ENCODE measurements around the gene PANK4. TPM values are rescaled to one million over a fixed set of nuclear protein-coding genes. Genes with fewer than 3 reads are reported as not detected.
A peak's percentile ranks its signal among the peaks of the same experiment; 100 is the strongest.
"Not testable (repeated sequence)": the region's sequence is repeated elsewhere in the genome, so short reads cannot be mapped to it uniquely, and the experiment has no call there.

The PANK4 gene
- total RNA-seq, 1 experiment from 2014 or later, result 20.5 TPM

DNA sequence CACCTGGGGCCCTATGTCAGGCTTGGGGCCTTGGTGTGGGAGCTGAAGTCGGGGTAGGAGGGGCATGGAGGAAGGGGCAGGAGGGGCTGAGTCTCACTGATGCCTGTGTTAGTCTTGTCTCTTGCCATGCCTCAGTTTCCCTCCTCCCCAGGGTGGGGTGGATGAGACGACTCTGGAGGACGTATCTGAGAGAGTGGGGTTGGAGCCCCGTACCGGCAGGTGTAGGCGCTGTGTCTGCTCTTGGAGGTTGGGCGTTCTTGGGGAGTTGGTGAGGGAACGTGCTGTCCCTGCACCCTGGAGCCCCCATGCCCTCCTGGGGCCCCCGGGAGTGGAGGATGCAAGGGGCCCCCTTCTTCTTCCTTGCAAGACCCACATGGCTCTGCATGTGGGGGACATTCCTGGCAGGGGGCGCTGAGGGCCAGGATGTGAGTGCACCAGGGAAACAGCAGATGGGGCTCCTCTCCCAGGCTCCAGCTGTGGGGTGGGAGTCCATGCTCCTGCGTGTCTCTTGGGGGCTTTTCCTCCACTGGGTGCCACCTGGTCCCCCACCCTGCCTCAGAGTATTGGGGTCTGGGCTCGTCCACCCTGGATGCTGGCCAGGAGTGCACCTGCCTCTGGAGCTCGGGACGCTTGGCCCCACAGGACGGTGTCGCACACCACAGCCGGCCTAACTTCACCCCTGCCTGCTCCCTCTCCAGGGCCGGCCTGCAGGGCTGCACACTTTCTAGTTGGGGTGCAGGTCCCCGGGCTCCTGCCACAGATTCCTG, 28.4 kb upstream of the PANK4 start:
- TF ChIP-seq, protein P1, sequence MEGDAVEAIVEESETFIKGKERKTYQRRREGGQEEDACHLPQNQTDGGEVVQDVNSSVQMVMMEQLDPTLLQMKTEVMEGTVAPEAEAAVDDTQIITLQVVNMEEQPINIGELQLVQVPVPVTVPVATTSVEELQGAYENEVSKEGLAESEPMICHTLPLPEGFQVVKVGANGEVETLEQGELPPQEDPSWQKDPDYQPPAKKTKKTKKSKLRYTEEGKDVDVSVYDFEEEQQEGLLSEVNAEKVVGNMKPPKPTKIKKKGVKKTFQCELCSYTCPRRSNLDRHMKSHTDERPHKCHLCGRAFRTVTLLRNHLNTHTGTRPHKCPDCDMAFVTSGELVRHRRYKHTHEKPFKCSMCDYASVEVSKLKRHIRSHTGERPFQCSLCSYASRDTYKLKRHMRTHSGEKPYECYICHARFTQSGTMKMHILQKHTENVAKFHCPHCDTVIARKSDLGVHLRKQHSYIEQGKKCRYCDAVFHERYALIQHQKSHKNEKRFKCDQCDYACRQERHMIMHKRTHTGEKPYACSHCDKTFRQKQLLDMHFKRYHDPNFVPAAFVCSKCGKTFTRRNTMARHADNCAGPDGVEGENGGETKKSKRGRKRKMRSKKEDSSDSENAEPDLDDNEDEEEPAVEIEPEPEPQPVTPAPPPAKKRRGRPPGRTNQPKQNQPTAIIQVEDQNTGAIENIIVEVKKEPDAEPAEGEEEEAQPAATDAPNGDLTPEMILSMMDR (conservative IDR thresholded peaks at IDR 0.05), result peak; percentile 33; the same call in 1 of the 2 replicates
- no peak for TF ChIP-seq EZH2 (IDR thresholded peaks at IDR 0.05; ENCODE audit: low read depth)
- DNase-seq, result no peak
- CTCF ChIA-PET, result no interaction called here
- POLR2A ChIA-PET (ENCODE audit: unreplicated experiment), result no interaction called here
- intact Hi-C loops (cut with micrococcal nuclease; ENCODE audit: unreplicated experiment), result no loop called here
- H4K20me1 ChIP-seq (ENCODE audit: insufficient read depth), result no peaks in the 10 kb centered on the region
- BruUV-seq (replicated peaks), result no TSS peak
- no peak overlapping the region for H2AFZ ChIP-seq
- H3K4me1 ChIP-seq (replicated peaks; ENCODE audit: insufficient read depth), result no peaks in the 10 kb centered on the region
- H3K4me2 ChIP-seq, result no peak overlapping the region
- H3F3A ChIP-seq (ENCODE audit: insufficient read depth, low read depth), result no peaks in the 10 kb centered on the region
- H3K27ac ChIP-seq, result no peak overlapping the region
- no peak overlapping the region for H3K4me3 ChIP-seq
- no peaks in the 10 kb centered on the region for H3K36me3 ChIP-seq (ENCODE audit: low read depth)
- H3K9me3 ChIP-seq (ENCODE audit: insufficient read depth, low read depth), result no peaks in the 10 kb centered on the region
- H3K79me2 ChIP-seq (ENCODE audit: low read depth), result no peaks in the 10 kb centered on the region
- no peaks in the 10 kb centered on the region; the same call in 1 of the 2 replicates for H3K27me3 ChIP-seq (ENCODE audit: insufficient read depth, low read depth)
- H3K9me2 ChIP-seq (ENCODE audit: insufficient read depth), result no peaks in the 10 kb centered on the region

DNA sequence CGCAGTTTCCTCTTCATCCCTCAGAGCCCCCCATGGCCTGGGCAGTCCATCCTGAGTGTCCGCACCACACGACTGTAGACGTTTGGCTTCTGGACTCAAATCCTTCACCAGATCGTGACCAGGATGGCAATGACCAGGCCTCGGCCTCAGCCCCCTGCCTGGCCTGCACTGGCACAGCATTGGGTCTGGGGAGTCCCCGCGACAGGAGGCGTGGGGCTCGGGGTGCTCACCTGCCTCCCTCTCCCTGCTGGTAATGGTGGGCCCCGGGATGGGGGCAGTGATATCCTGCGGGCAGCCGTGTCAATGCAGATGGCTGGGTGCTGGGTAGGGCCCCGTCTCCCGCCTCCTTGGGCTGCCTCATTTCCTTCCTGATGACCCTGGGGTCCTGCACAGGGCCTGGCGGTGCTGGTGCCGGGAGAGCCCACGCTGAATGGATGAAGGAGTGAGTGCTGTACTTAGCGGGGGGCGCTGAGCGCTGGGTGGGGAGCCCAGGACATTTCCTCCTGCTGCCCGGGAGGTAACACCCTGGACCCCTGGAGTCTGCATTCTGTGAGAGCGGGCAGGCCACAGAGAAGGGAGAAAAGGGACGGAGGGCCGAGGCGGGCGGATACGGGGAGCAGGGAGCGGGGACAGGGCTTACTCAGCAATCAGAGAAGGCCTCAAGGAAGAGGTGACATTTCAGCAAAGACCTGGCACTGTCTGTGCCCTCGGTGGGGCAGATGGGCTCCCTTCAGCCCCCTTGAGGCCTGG, 27.6 kb upstream of the PANK4 start:
- Histone ChIP-seq H3K79me2 (ENCODE audit: low read depth) (no peaks in the 10 kb centered on the region), H3K27ac (no peak overlapping the region), H3K9me3 (ENCODE audit: insufficient read depth, low read depth) (no peaks in the 10 kb centered on the region), H2AFZ (no peak overlapping the region), H3K4me3 (no peak overlapping the region), H3K4me2 (no peak overlapping the region), H3K9me2 (ENCODE audit: insufficient read depth) (no peaks in the 10 kb centered on the region), H3K27me3 (ENCODE audit: insufficient read depth, low read depth) (no peaks in the 10 kb centered on the region; the same call in 1 of the 2 replicates), H3K4me1 (replicated peaks; ENCODE audit: insufficient read depth) (0 out of 2 replicates have a peak, but pooled peaks cover 3% of the 10 kb centered on the region), H3F3A (ENCODE audit: insufficient read depth, low read depth) (no peaks in the 10 kb centered on the region), H4K20me1 (ENCODE audit: insufficient read depth) (no peaks in the 10 kb centered on the region), H3K36me3 (ENCODE audit: low read depth) (no peaks in the 10 kb centered on the region)
- TF ChIP-seq, protein P1 (conservative IDR thresholded peaks at IDR 0.05), result no peak
- TF ChIP-seq EZH2 (IDR thresholded peaks at IDR 0.05; ENCODE audit: low read depth), result no peak
- ChIA-PET CTCF (no interaction called here), POLR2A (ENCODE audit: unreplicated experiment) (no interaction called here)
- BruUV-seq (replicated peaks), result no TSS peak
- intact Hi-C loops (cut with micrococcal nuclease; ENCODE audit: unreplicated experiment), result no loop called here
- no peak for DNase-seq

- H3K4me3 ChIP-seq; H3K79me2 ChIP-seq (ENCODE audit: low read depth); H3K9me3 ChIP-seq (ENCODE audit: insufficient read depth, low read depth); POLR2A ChIA-PET (ENCODE audit: unreplicated experiment); H3K4me2 ChIP-seq; H3K36me3 ChIP-seq (ENCODE audit: low read depth); H4K20me1 ChIP-seq (ENCODE audit: insufficient read depth); H3K9me2 ChIP-seq (ENCODE audit: insufficient read depth); H2AFZ ChIP-seq; H3F3A ChIP-seq (ENCODE audit: insufficient read depth, low read depth); H3K27me3 ChIP-seq (ENCODE audit: insufficient read depth, low read depth); CTCF ChIA-PET; BruUV-seq (replicated peaks); H3K27ac ChIP-seq; DNase-seq; intact Hi-C loops (cut with micrococcal nuclease; ENCODE audit: unreplicated experiment): not testable (repeated sequence)
- peaks cover 13% of the 10 kb centered on the region; the same call in 1 of the 2 replicates for H3K4me1 ChIP-seq (replicated peaks; ENCODE audit: insufficient read depth)
Measured at GRCh38 chr1:2553076-2553475, 26.7 kb upstream of the PANK4 start.
